H1 (cell line): ENCODE data around the gene USP43.

Source experiments
- EP300 ChIP-seq, 2 experiments: IDR thresholded peaks; 1 replicate in 1 of 2; 2 replicates in 1 of 2; pipeline ENCODE4 v1.6.1; 2011 to 2012; ENCODE audit warnings: low read depth in 2 of 2, low read length in 2 of 2, mild to moderate bottlenecking in 2 of 2, borderline replicate concordance in 1 of 2, inconsistent platforms in 1 of 2, moderate library complexity in 1 of 2
- KDM1A ChIP-seq: fragments of 200-600, 300-600 bp; sonication (generic); IDR thresholded peaks from 2 replicates; pipeline ENCODE4 v1.7.1; 2016; ENCODE audit warnings: mild to moderate bottlenecking, low read length, borderline replicate concordance
- POLR2A ChIP-seq, 2 experiments: IDR thresholded peaks; 1 replicate in 1 of 2; 2 replicates in 1 of 2; pipeline ENCODE4 v1.6.1; 2011; ENCODE audit warnings: low read depth in 2 of 2, low read length in 2 of 2, mild to moderate bottlenecking in 2 of 2; ENCODE audit errors: control extremely low read depth in 1 of 2
- TCF12 ChIP-seq: IDR thresholded peaks from 2 replicates; pipeline ENCODE4 v1.6.1; 2011; ENCODE audit warnings: low read depth, mild to moderate bottlenecking, low read length
- TF ChIP-seq, protein P1 (sequence below), 3 experiments: IDR thresholded peaks; 1 replicate in 2 of 3; 2 replicates in 1 of 3; pipeline versions ENCODE4 v1.5.1 to v1.6.1; 2011; ENCODE audit warnings: low read length in 3 of 3, mild to moderate bottlenecking in 3 of 3, inconsistent platforms in 2 of 3, low read depth in 1 of 3, moderate library complexity in 1 of 3; ENCODE audit not compliant: insufficient read depth in 1 of 3; ENCODE audit errors: control extremely low read depth in 1 of 3

DNA sequence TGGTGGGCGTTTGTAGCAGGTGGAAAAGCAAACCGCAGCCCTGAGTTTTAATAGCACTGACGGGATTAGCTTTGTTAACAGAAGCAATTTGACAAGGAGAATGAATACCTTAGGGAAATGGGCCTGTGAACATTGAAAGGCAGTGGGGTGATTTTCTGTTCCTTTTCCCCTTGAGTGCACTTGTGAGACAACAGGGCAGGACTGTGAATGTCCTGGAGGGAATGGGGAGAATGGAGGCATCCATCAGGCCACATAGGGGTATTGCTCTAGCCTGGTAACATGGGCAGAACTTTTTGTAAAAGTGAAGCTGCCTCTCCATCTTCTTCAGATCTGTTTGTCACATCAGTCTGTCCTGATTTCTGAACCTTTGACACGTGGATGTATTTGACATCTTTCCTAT is 26.2 kb downstream of the USP43 start:
- TF ChIP-seq, protein P1, sequence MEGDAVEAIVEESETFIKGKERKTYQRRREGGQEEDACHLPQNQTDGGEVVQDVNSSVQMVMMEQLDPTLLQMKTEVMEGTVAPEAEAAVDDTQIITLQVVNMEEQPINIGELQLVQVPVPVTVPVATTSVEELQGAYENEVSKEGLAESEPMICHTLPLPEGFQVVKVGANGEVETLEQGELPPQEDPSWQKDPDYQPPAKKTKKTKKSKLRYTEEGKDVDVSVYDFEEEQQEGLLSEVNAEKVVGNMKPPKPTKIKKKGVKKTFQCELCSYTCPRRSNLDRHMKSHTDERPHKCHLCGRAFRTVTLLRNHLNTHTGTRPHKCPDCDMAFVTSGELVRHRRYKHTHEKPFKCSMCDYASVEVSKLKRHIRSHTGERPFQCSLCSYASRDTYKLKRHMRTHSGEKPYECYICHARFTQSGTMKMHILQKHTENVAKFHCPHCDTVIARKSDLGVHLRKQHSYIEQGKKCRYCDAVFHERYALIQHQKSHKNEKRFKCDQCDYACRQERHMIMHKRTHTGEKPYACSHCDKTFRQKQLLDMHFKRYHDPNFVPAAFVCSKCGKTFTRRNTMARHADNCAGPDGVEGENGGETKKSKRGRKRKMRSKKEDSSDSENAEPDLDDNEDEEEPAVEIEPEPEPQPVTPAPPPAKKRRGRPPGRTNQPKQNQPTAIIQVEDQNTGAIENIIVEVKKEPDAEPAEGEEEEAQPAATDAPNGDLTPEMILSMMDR (IDR thresholded peaks at IDR 0.05; ENCODE audit: control extremely low read depth in 1 of 3, insufficient read depth in 1 of 3, low read depth in 1 of 3, low read length in 3 of 3) = no peak
- no peak for TF ChIP-seq POLR2A (IDR thresholded peaks at IDR 0.05; ENCODE audit: control extremely low read depth in 1 of 2, low read depth in 2 of 2, low read length in 2 of 2)
- no peak for TF ChIP-seq TCF12
- TF ChIP-seq EP300 (IDR thresholded peaks at IDR 0.05; ENCODE audit: borderline replicate concordance in 1 of 2, low read depth in 2 of 2, low read length in 2 of 2) = no peak
- no peak for TF ChIP-seq KDM1A
